Keratinocyte (primary cell): Measurements from ENCODE around the gene ZNF814. TPM values are rescaled to one million over a fixed set of nuclear protein-coding genes. Genes with fewer than 3 reads are reported as not detected.
"Not testable (repeated sequence)": the region's sequence is repeated elsewhere in the genome, so short reads cannot be mapped to it uniquely, and the experiment has no call there.

ENCODE experiments used
- DNase-seq: peaks from one replicate; pipeline ENCODE4 v3.0.0-alpha.2; 2011; ENCODE audit warnings: low read depth, missing footprints, low spot score
- FAIRE-seq: peaks from 2 replicates; lab custom pipeline; 2011; peaks lifted over from hg19 to GRCh38; lab: Jason Lieb, UNC
- H2AFZ ChIP-seq: 2 replicates; pipeline ENCODE4 v1.6.0; 2012; ENCODE audit warnings: low read length, control low read depth, inconsistent platforms; ENCODE audit not compliant: control insufficient read depth
- H3K27ac ChIP-seq: 2 replicates; pipeline ENCODE4 v1.5.1; 2011; ENCODE audit warnings: low read length; ENCODE audit not compliant: control insufficient read depth, insufficient read depth
- H3K27me3 ChIP-seq: 3 replicates; pipeline ENCODE4 v1.6.0; 2011; ENCODE audit warnings: low read length; ENCODE audit not compliant: control insufficient read depth, insufficient read depth; ENCODE audit errors: extremely low read depth
- H3K36me3 ChIP-seq, 2 experiments: 2 replicates in 1 of 2; 3 replicates in 1 of 2; pipeline ENCODE4 v1.5.1; 2011; ENCODE audit warnings: low read length in 2 of 2, mild to moderate bottlenecking in 1 of 2; ENCODE audit not compliant: control insufficient read depth in 2 of 2, insufficient read depth in 2 of 2; ENCODE audit errors: extremely low read depth in 1 of 2
- H3K4me1 ChIP-seq: 3 replicates; pipeline ENCODE4 v1.5.1; 2011; ENCODE audit warnings: low read length; ENCODE audit not compliant: control insufficient read depth, insufficient read depth; ENCODE audit errors: extremely low read depth
- H3K4me2 ChIP-seq: 3 replicates; pipeline ENCODE4 v1.6.0; 2011; ENCODE audit warnings: low read depth, low read length; ENCODE audit not compliant: control insufficient read depth, insufficient read depth; ENCODE audit errors: extremely low read depth
- H3K4me3 ChIP-seq, 3 experiments: fragments of 200-600 bp in 1 of 3; sonication (generic) in 1 of 3; 2 replicates in 2 of 3; 3 replicates in 1 of 3; pipeline ENCODE4 v1.5.1; 2011 to 2016; ENCODE audit warnings: low read length in 3 of 3, mild to moderate bottlenecking in 3 of 3, control low read depth in 2 of 3, inconsistent platforms in 1 of 3, low read depth in 1 of 3, mixed read lengths in 1 of 3, mixed run types in 1 of 3, moderate library complexity in 1 of 3; ENCODE audit not compliant: control insufficient read depth in 2 of 3, insufficient read depth in 2 of 3; ENCODE audit errors: extremely low read depth in 1 of 3
- H3K79me2 ChIP-seq: 2 replicates; pipeline ENCODE4 v1.6.0; 2012; ENCODE audit warnings: low read length; ENCODE audit not compliant: control insufficient read depth, insufficient read depth
- H3K9ac ChIP-seq: 3 replicates; pipeline ENCODE4 v1.6.0; 2011; ENCODE audit warnings: low read length; ENCODE audit not compliant: control insufficient read depth, insufficient read depth; ENCODE audit errors: extremely low read depth
- H3K9me1 ChIP-seq: 3 replicates; pipeline ENCODE4 v1.6.0; 2011; ENCODE audit warnings: low read length; ENCODE audit not compliant: control insufficient read depth, insufficient read depth; ENCODE audit errors: extremely low read depth
- H3K9me3 ChIP-seq: 2 replicates; pipeline ENCODE4 v1.5.1; 2012; ENCODE audit warnings: low read depth, low read length; ENCODE audit not compliant: control insufficient read depth
- H4K20me1 ChIP-seq: 3 replicates; pipeline ENCODE4 v1.6.0; 2011; ENCODE audit warnings: low read length; ENCODE audit not compliant: control insufficient read depth, insufficient read depth; ENCODE audit errors: extremely low read depth
- EZH2 ChIP-seq: IDR thresholded peaks from one replicate; pipeline ENCODE4 v1.6.1; 2012; ENCODE audit warnings: inconsistent platforms, mild to moderate bottlenecking, low read length, moderate library complexity
- dilution Hi-C: fragments of 300-500 bp; cut with MboI; formaldehyde crosslinking; loops from one replicate; pipeline ENCODE4 v1.7.0; 2020; ENCODE audit warnings: low sequenced_read_pairs; ENCODE audit not compliant: extremely low pct_ligation_motif_present
- polyA plus RNA-seq, 5 experiments: library from polyadenylated mRNA; depleted of rRNA in 3 of 5; stranded (reverse) in 3 of 5; stranded (forward) in 1 of 5; unstranded in 1 of 5; fragments of >200 nt; gene quantifications; 1 replicate in 1 of 5; 2 replicates in 3 of 5; 3 replicates in 1 of 5; pipeline versions ENCODE4 v1.2.1 to v1.2.3, GENCODE V29; 2011 to 2012; ENCODE audit warnings: missing spikeins in 2 of 5, low read depth in 1 of 5, low replicate concordance in 1 of 5
- TF ChIP-seq, protein P1 (sequence below), 3 experiments: IDR thresholded peaks in 1 of 3; conservative IDR thresholded peaks in 1 of 3; optimal IDR thresholded peaks in 1 of 3; 2 replicates in 2 of 3; 3 replicates in 1 of 3; pipeline versions ENCODE3 to v1.5.1; 2011; ENCODE audit warnings: low read length in 3 of 3, mild to moderate bottlenecking in 3 of 3, moderate library complexity in 2 of 3, control low read depth in 1 of 3, inconsistent platforms in 1 of 3; ENCODE audit not compliant: insufficient read depth in 2 of 3; ENCODE audit errors: extremely low read depth in 1 of 3

ZNF814 gene
- polyA plus RNA-seq, 1 donor (not counting 4 experiments of a cell fraction or from before 2014, with no cell fraction given), result 13.8 TPM

- FAIRE-seq (no peak), DNase-seq (no peak)
- H4K20me1 ChIP-seq, result peaks cover 2% of the 10 kb centered on the region
- peaks cover 11% of the 10 kb centered on the region for H3K4me1 ChIP-seq
- no peak overlapping the region for H3K4me2 ChIP-seq
- peaks cover 1 to 8% of the 10 kb centered on the region in 2 experiments for H3K36me3 ChIP-seq
- dilution Hi-C loops, result no loop called here
- peaks cover 91% of the 10 kb centered on the region for H3K79me2 ChIP-seq
- H3K27ac ChIP-seq, result no peak overlapping the region
- H3K9ac ChIP-seq, result no peak overlapping the region
- H3K9me1 ChIP-seq, result no peaks in the 10 kb centered on the region
- H2AFZ ChIP-seq, result no peak overlapping the region
- H3K27me3 ChIP-seq, result no peaks in the 10 kb centered on the region
- H3K9me3 ChIP-seq, result no peaks in the 10 kb centered on the region
- H3K4me3 ChIP-seq, result no peak overlapping the region
- TF ChIP-seq EZH2, result no peak
- TF ChIP-seq, protein P1, sequence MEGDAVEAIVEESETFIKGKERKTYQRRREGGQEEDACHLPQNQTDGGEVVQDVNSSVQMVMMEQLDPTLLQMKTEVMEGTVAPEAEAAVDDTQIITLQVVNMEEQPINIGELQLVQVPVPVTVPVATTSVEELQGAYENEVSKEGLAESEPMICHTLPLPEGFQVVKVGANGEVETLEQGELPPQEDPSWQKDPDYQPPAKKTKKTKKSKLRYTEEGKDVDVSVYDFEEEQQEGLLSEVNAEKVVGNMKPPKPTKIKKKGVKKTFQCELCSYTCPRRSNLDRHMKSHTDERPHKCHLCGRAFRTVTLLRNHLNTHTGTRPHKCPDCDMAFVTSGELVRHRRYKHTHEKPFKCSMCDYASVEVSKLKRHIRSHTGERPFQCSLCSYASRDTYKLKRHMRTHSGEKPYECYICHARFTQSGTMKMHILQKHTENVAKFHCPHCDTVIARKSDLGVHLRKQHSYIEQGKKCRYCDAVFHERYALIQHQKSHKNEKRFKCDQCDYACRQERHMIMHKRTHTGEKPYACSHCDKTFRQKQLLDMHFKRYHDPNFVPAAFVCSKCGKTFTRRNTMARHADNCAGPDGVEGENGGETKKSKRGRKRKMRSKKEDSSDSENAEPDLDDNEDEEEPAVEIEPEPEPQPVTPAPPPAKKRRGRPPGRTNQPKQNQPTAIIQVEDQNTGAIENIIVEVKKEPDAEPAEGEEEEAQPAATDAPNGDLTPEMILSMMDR (optimal IDR thresholded peaks at IDR 0.05 in 1 of 3, IDR thresholded peaks at IDR 0.05 in 1 of 3, conservative IDR thresholded peaks at IDR 0.05 in 1 of 3; ENCODE audit: extremely low read depth in 1 of 3, insufficient read depth in 2 of 3, low read length in 3 of 3), result no peak
These were observed 63.3 kb downstream of the ZNF814 start for GRCh38 chr19:57825511-57825910.

DNA sequence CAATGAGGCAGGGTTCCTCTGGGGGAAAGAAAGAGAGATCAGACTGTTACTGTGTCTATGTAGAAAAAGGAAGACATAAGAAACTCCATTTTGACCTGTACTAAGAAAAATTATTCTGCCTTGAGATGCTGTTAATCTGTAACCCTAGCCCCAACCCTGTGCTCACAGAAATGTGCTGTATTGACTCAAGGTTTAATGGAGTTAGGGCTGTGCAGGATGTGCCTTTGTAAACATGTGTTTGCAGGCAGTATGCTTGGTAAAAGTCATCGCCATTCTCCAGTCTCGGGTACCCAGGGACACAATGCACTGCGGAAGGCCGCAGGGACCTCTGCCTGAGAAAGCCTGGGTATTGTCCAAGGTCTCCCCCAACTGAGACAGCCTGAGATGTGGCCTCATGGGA is 65.2 kb downstream of the ZNF814 start:
- H3K4me3 ChIP-seq, H3K36me3 ChIP-seq, H4K20me1 ChIP-seq, FAIRE-seq, H3K27ac ChIP-seq, H3K4me1 ChIP-seq, H3K9me3 ChIP-seq, DNase-seq, H3K9me1 ChIP-seq, H2AFZ ChIP-seq, H3K4me2 ChIP-seq, dilution Hi-C loops, H3K27me3 ChIP-seq, H3K9ac ChIP-seq: not testable (repeated sequence)
- peaks cover 86% of the 10 kb centered on the region for H3K79me2 ChIP-seq

DNA sequence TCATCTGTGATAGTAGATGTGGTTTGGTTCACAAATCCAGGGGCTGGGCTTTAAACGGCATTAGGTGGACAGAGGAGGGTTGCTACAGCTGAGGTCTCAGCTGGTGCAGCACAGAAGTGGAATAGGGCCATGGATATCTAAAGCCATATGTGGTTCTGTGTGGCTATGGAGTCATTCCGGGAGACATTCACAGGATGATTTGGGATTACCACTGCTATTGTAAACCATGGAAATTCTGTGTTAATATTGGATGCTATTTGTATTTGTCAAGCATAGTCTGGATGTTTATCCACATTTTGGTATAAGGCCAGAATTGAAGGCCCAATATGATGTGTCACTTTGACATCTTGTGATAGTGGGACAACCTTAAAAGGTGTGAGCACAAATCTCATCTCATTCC is 65.7 kb downstream of the ZNF814 start:
- H3K4me1 ChIP-seq, FAIRE-seq, dilution Hi-C loops, H3K4me2 ChIP-seq, H3K9me1 ChIP-seq, H3K9ac ChIP-seq, H2AFZ ChIP-seq, H3K27ac ChIP-seq, H3K36me3 ChIP-seq, H4K20me1 ChIP-seq, H3K4me3 ChIP-seq, H3K27me3 ChIP-seq, DNase-seq, H3K9me3 ChIP-seq: not testable (repeated sequence)
- peaks cover 84% of the 10 kb centered on the region for H3K79me2 ChIP-seq

DNA sequence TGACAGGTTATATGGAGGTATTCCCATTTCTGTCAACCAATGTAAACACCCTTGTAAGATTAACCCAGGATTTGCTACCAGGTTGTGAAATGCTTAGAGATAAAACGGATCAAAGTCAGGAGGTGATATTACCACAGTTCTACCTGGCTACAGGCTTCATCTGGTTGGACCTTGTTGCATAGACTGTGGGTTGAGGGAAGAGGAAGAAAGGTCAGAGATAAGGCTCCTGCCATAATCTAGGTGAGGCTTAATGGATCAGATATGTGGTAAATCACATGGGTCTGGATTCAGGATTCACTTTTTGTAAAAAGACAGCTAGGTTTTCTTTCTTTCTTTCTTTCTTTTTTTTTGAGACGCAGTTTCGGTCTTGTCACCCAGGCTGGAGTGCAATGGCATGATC is 67.3 kb downstream of the ZNF814 start:
- H3K9me1 ChIP-seq, H3K4me1 ChIP-seq, H3K4me3 ChIP-seq, H3K9ac ChIP-seq, H3K4me2 ChIP-seq, H3K9me3 ChIP-seq, H3K27ac ChIP-seq, H3K27me3 ChIP-seq, FAIRE-seq, H2AFZ ChIP-seq, H4K20me1 ChIP-seq, H3K36me3 ChIP-seq, DNase-seq, dilution Hi-C loops: not testable (repeated sequence)
- H3K79me2 ChIP-seq, result peaks cover 69% of the 10 kb centered on the region
